ENCODE results near the gene MEI1. TPM values are rescaled to one million over a fixed set of nuclear protein-coding genes. Genes with fewer than 3 reads are reported as not detected.
A peak's percentile ranks its signal among the peaks of the same experiment; 100 is the strongest.

MEI1 gene, protein sequence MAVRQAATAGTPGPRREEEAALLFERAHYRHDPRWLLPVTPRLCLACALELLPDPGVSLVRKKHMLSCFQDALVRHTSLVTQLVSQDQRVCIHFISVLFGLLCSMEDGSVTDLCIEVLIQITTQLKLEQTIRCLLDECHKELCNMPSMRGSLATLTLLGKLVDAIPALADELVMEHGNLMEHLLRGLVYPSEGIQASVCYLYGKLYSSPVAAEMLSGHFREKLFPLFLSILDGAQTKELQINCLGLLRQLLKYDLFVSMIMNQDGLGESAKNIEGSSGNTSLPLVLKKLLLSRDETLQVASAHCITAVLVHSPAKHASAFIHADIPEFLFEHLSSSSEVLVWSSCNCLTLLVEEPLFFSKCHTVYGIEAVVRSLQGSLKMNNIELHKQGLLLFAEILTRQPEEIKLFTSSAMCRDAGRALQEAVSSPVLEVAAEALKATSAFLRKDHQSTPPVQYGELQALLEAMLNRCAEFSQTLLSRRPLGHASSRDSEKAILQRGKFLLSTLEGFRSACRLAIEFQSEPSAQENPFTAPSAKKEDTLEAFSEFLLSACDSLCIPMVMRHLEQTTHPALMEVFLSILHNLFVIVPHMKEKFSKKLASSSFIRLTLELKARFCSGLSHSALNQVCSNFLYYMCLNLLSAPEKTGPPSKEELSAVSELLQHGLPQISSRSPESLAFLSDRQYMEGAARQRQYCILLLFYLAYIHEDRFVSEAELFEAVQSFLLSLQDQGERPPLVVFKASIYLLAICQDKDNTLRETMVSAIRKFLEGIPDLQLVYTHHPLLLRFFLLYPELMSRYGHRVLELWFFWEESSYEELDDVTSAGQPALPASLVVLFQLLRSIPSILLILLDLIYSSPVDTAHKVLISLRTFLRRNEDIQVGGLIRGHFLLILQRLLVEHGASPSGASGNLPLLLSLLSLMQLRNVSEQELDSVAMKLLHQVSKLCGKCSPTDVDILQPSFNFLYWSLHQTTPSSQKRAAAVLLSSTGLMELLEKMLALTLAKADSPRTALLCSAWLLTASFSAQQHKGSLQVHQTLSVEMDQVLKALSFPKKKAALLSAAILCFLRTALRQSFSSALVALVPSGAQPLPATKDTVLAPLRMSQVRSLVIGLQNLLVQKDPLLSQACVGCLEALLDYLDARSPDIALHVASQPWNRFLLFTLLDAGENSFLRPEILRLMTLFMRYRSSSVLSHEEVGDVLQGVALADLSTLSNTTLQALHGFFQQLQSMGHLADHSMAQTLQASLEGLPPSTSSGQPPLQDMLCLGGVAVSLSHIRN
- total RNA-seq (under 1 TPM in 3 of 4 donors, not detected in 1; 0.23 to 0.47 (median 0.30) TPM), polyA plus RNA-seq (under 1 TPM in 2 of 3 donors, not detected in 1; 0.01 to 0.10 TPM)
- long read RNA-seq, donor 1 = 0 reads
- long read RNA-seq, donor 2, partial matches to known transcripts = 1 of 1 reads
- long read RNA-seq, donor 2, other reads (novel, unspliced or antisense) = 0 of 1 reads

DNA sequence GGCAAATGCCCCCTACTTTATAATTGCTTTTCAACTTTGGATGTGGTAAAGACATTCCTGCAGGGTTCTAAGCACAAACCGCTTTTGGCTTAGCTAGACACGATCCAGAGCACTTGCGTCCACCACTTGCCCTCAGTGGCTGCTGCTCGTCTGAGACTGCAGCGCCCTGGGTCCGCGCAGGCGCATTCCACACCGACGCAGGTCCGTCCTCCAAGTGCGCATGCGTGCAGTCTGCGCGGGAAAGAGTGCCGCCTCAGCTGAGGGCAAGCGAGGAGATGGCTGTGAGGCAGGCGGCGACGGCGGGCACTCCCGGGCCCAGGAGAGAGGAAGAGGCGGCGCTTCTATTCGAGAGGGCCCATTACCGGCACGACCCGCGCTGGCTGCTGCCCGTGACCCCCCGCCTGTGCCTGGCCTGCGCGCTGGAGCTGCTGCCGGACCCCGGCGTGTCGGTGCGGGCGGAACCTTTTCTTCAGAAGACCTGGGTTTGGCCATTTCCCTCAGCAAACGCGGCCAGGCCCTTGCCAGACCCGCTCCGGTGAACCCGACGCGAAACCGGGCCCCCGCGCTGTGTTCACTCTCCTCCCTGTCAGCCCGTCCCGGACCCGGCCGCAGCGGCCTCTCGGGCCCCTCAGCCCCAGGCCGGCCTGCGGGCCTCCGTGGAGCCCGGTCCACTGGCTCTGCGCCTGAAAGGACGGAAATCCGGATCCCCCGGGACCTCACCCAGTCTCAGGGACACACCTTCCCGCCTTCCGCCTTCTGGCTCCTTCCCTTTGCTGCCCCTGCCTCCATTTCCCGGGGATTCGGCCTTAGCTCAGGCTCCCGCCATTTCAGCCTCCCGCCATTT is at the start of gene MEI1:
MEI1 (plus strand) TSS at position 240 of the 844 bp plus-strand sequence; CDS start at position 276, 36 bp downstream.
- Histone ChIP-seq H3K27me3 (ENCODE audit: insufficient read depth in 3 of 3, low read length in 2 of 3) (no peaks in the 10 kb centered on the region), H3K4me1 (peaks cover 8% of the 10 kb centered on the region), H3K4me3 (peak within 1 kb of the TSS; percentile 38), H3K9me3 (no peaks in the 10 kb centered on the region), H3K36me3 (ENCODE audit: insufficient read depth in 1 of 2, low read depth in 1 of 2) (peaks cover 0 to under 1% of the 10 kb centered on the region in 2 donors), H3K27ac (no peak within 1 kb of the TSS)
- 41 to 42% (median 42%) methylated on average over 62 to 69 of the region's 69 CpGs for WGBS, 3 donors
- TF ChIP-seq, protein P1, sequence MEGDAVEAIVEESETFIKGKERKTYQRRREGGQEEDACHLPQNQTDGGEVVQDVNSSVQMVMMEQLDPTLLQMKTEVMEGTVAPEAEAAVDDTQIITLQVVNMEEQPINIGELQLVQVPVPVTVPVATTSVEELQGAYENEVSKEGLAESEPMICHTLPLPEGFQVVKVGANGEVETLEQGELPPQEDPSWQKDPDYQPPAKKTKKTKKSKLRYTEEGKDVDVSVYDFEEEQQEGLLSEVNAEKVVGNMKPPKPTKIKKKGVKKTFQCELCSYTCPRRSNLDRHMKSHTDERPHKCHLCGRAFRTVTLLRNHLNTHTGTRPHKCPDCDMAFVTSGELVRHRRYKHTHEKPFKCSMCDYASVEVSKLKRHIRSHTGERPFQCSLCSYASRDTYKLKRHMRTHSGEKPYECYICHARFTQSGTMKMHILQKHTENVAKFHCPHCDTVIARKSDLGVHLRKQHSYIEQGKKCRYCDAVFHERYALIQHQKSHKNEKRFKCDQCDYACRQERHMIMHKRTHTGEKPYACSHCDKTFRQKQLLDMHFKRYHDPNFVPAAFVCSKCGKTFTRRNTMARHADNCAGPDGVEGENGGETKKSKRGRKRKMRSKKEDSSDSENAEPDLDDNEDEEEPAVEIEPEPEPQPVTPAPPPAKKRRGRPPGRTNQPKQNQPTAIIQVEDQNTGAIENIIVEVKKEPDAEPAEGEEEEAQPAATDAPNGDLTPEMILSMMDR (IDR thresholded peaks at IDR 0.05) = no peak
- peak; percentile 88 to 92 for DNase-seq
- ATAC-seq = peak; percentile 71 to 80 (median 76)
- intact Hi-C loops (cut with DNase I) = loop anchor here (5.0 to 10.0 kb wide), 2 partner anchors 98 to 105 kb away; partner anchors contain the start of gene CCDC134 (in 1 of the 2)

DNA sequence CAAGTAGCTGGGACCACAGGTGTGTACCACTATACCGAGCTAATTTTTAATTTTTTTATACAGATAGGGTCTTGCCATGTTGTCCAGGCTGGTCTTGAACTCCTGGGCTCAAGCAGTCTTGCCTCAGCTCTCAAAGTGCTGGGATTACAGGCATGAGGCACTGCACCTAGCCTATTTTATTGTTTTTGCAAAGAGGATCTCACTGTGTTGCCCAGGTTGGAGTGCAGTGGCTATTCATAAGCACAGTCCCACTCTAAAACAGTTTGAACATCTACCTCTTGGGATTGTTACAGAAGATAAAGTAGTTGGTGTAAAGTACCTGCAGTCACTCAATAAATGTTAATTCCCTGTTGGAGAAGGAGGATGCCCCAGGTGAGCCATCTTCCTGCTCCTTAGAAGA is 49.1 kb upstream of the MEI1 start:
- ATAC-seq (no peak), DNase-seq (no peak)
- Histone ChIP-seq H3K4me3 (no peak overlapping the region), H3K36me3 (ENCODE audit: insufficient read depth in 1 of 2, low read depth in 1 of 2) (peaks cover 15 to 99% of the 10 kb centered on the region in 2 donors), H3K27ac (no peak overlapping the region), H3K9me3 (no peaks in the 10 kb centered on the region), H3K27me3 (ENCODE audit: insufficient read depth in 3 of 3, low read length in 2 of 3) (no peaks in the 10 kb centered on the region), H3K4me1 (no peaks in the 10 kb centered on the region)
- intact Hi-C loops (cut with DNase I) = no loop called here
- TF ChIP-seq, protein P1 (IDR thresholded peaks at IDR 0.05) = no peak
- WGBS, 3 donors = 100% methylated on average over 1 of the region's 1 CpG

GRCh38 chr22:41650821-41651220 is 48.5 kb upstream of the MEI1 start:
- TF ChIP-seq, protein P1 (IDR thresholded peaks at IDR 0.05) = no peak
- 74 to 86% (median 75%) methylated on average over 11 of the region's 11 CpGs for WGBS, 3 donors
- DNase-seq (no peak), ATAC-seq (peak in 3 of 4 donors; percentile 60 to 62 (median 61))
- Histone ChIP-seq H3K36me3 (ENCODE audit: insufficient read depth in 1 of 2, low read depth in 1 of 2) (peaks cover 15 to 99% of the 10 kb centered on the region in 2 donors), H3K4me1 (no peaks in the 10 kb centered on the region), H3K27ac (no peak overlapping the region), H3K4me3 (no peak overlapping the region), H3K9me3 (no peaks in the 10 kb centered on the region), H3K27me3 (ENCODE audit: insufficient read depth in 3 of 3, low read length in 2 of 3) (no peaks in the 10 kb centered on the region)
- intact Hi-C loops (cut with DNase I) = no loop called here
